Measurements from ENCODE around the gene MYH16.

- no peak for TF ChIP-seq POLR2A (IDR thresholded peaks at IDR 0.05)
- no peak for TF ChIP-seq CTCF (IDR thresholded peaks at IDR 0.05)
Observed at GRCh38 chr7:99293167-99293566, 20.5 kb downstream of the MYH16 start.

Measured in vagina (tissue), 2 donors.